ENCODE measurements around the gene PRR36.
A peak's percentile ranks its signal among the peaks of the same experiment; 100 is the strongest.

Gene PRR36

GRCh38 chr19:7829166-7829520 is 45.0 kb downstream of the PRR36 start:
- H3K27ac ChIP-seq (replicated peaks): no peak overlapping the region; the same call in 1 of the 2 replicates
- TF ChIP-seq SPI1 (IDR thresholded peaks at IDR 0.05; ENCODE audit: borderline replicate concordance, low read depth) (no peak), REST (IDR thresholded peaks at IDR 0.05; ENCODE audit: insufficient replicate concordance, low read depth) (no peak), CTCF (IDR thresholded peaks at IDR 0.05; ENCODE audit: insufficient read depth, low read length) (no peak), GABPA (IDR thresholded peaks at IDR 0.05; ENCODE audit: low read depth) (no peak), POLR2AphosphoS5 (IDR thresholded peaks at IDR 0.05; ENCODE audit: low read depth) (no peak)

GRCh38 chr19:7823686-7824301 is 50.4 kb downstream of the PRR36 start:
- H3K27ac ChIP-seq (replicated peaks): no peak overlapping the region
- no peak for TF ChIP-seq REST (IDR thresholded peaks at IDR 0.05; ENCODE audit: insufficient replicate concordance, low read depth)
- no peak for TF ChIP-seq POLR2AphosphoS5 (IDR thresholded peaks at IDR 0.05; ENCODE audit: low read depth)
- TF ChIP-seq CTCF (IDR thresholded peaks at IDR 0.05; ENCODE audit: insufficient read depth, low read length): no peak
- no peak for TF ChIP-seq GABPA (IDR thresholded peaks at IDR 0.05; ENCODE audit: low read depth)
- TF ChIP-seq SPI1 (IDR thresholded peaks at IDR 0.05; ENCODE audit: borderline replicate concordance, low read depth): no peak
- DNase-seq (ENCODE audit: low read depth in 1 of 2, low spot score in 1 of 2): no peak
- H3K4me3 ChIP-seq (replicated peaks; ENCODE audit: insufficient read depth, low read length): no peak overlapping the region
- no peaks in the 10 kb centered on the region for H3K27me3 ChIP-seq (ENCODE audit: insufficient read depth, poor library complexity, severe bottlenecking)

More at GRCh38 chr19:7829166-7829520, 45.0 kb downstream of the PRR36 start:
- no peak for DNase-seq (ENCODE audit: low read depth in 1 of 2, low spot score in 1 of 2)
- no peaks in the 10 kb centered on the region for H3K27me3 ChIP-seq (ENCODE audit: insufficient read depth, poor library complexity, severe bottlenecking)
- peak overlapping the region; percentile 44 for H3K4me3 ChIP-seq (replicated peaks; ENCODE audit: insufficient read depth, low read length)

- no peak for DNase-seq (ENCODE audit: low read depth in 1 of 2, low spot score in 1 of 2)
- no peak overlapping the region for H3K4me3 ChIP-seq (replicated peaks; ENCODE audit: insufficient read depth, low read length)
- TF ChIP-seq POLR2AphosphoS5 (IDR thresholded peaks at IDR 0.05; ENCODE audit: low read depth) (no peak), CTCF (IDR thresholded peaks at IDR 0.05; ENCODE audit: insufficient read depth, low read length) (no peak), REST (IDR thresholded peaks at IDR 0.05; ENCODE audit: insufficient replicate concordance, low read depth) (no peak), GABPA (IDR thresholded peaks at IDR 0.05; ENCODE audit: low read depth) (no peak), SPI1 (IDR thresholded peaks at IDR 0.05; ENCODE audit: borderline replicate concordance, low read depth) (no peak)
- H3K27me3 ChIP-seq (ENCODE audit: insufficient read depth, poor library complexity, severe bottlenecking): no peaks in the 10 kb centered on the region
- no peak overlapping the region for H3K27ac ChIP-seq (replicated peaks)
Observed at GRCh38 chr19:7822910-7823515, 51.2 kb downstream of the PRR36 start.
